Activated CD4-positive, alpha-beta T cell treated with anti-CD3 and anti-CD28 coated beads for 4 hours (primary cell): ENCODE measurements around the gene ULK2.
"Not testable (repeated sequence)": the region's sequence is repeated elsewhere in the genome, so short reads cannot be mapped to it uniquely, and the experiment has no call there.

ENCODE experiments used
- DNase-seq, 2 donors: peaks; one replicate each; pipeline ENCODE4 v3.0.0-alpha.2; 2020

Gene ULK2

DNA sequence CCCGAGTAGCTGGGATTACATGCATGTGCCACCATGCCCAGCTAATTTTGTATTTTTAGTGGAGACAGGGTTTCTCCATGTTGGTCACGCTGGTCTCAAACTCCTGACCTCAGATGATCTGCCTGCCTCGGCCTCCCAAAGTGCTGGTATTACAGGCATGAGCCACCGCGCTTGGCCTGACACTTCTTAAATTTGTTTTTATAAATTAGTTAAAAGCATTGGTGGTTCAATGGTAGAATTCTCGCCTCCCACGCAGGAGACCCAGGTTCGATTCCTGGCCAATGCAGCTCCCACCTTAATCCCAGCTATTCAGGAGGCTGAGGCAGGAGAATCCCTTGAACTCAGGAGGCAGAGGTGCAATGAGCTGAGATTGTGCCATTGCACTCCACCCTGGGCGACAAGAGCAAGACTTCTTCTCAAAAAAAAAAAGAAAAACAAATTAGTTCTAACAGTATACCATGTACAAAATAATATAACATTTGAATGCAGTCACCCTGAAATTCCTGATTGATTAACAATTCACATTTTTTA, 7.0 kb downstream of the ULK2 start:
- not testable (repeated sequence) for DNase-seq

DNA sequence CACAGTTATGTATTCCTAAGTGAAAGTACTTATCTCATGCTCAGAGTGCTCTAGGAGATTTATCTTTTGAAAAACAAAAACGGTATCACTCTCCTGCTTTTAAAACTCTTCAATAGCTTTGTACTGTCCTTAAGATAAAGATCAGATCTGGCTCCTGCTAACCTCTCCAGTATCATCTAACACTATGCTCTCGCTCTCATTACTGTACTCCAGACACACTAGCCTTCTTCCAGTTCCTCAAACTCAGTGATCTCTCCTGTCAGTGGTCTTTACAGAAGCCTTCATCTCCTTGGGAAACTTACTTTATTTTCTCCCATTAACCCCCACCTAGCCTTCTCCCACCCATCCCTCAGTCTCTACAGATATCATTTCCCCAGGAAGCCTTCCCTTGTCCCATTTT, 10.1 kb downstream of the ULK2 start:
- no peak for DNase-seq

- DNase-seq: no peak
Observed at GRCh38 chr17:19833914-19834313, 33.8 kb downstream of the ULK2 start.

- DNase-seq: no peak
Observed at GRCh38 chr17:19830061-19830460, 37.7 kb downstream of the ULK2 start.

DNA sequence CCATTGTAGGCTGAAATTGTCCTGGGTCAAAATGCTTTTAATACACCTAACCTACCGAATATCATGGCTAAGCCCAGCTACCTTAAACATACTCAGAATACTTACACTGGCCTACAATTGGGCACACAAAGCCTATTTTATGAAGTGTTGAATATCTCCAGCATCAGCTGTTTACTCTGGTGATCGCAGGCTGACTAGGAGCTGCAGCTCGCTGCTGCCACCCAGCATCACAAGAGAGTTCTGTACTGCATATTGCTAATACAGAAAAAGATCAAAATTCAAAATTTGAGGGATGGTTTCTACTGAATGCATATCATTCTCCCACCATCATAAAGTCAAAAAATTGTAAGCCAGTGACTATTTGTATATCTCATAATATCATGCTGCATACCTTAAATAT, 55.3 kb downstream of the ULK2 start:
- no peak for DNase-seq

- no peak for DNase-seq
Observed at GRCh38 chr17:19805006-19805405, 62.7 kb downstream of the ULK2 start.

DNA sequence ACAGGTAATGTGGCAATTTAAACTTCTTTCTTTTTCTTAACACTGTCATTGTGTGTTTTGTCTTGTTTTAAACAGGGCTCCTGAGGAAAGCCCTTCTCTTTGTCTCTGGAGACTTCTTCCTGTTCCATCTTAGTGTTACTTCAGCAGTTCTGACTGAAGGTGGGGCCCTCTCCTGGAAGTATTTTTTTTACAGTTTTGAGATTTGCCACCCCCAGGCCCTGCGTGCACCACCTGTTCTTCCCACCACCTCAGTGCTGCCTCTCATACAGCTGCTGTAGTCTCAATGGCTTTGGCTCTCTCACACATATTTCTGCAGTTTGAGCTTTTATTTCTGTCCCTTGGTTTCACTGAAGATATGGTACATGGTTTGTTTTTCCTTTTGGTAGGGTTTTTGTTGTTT, 67.2 kb downstream of the ULK2 start:
- DNase-seq: no peak

GRCh38 chr17:19799796-19800195, 67.9 kb downstream of the ULK2 start:
- no peak for DNase-seq

GRCh38 chr17:19796457-19796856, 71.3 kb downstream of the ULK2 start:
- DNase-seq: no peak

GRCh38 chr17:19791918-19792550, 75.7 kb downstream of the ULK2 start:
- no peak for DNase-seq

- DNase-seq: no peak
Observed at GRCh38 chr17:19787733-19788357, 79.9 kb downstream of the ULK2 start.

DNA sequence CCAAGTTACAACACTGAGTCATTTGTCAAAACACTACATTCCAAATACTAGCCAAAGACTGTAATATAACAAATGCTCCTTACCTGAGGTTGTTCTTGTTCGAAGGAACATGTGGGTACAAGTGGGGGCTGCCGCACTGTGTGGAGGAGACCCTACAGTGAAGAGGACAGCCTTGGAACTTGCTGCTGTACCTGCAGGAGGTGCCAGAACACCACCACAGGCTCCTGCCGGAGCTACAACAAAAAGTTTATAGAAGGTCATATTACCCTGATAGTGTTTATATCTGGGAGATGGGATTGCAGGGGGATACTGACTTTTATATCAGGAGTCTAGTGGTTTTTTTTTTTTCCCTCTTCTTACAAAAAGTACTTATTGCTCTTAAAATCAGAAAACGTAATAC, 81.9 kb downstream of the ULK2 start:
- DNase-seq: no peak

- no peak for DNase-seq
Observed at GRCh38 chr17:19781488-19782458, 86.0 kb downstream of the ULK2 start.

DNA sequence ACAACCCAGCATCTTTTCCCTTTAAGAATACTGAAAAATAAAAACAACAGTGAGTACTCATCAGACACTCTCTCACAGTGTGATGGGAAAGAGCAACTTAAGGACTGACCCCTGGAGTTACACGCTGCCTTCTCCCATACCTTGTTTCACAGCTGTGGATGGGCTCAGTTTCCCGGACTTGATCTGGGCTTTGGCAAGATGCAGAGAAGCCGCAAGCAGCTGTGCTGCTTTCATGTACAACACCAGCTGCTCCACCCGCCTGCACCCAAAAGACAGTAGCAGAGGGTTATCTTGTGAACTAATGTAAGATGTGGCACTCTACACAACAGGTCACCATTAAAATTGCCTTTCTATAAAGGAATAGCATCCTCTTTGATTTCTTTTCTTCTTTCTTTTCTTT, 86.9 kb downstream of the ULK2 start:
- DNase-seq: no peak

DNA sequence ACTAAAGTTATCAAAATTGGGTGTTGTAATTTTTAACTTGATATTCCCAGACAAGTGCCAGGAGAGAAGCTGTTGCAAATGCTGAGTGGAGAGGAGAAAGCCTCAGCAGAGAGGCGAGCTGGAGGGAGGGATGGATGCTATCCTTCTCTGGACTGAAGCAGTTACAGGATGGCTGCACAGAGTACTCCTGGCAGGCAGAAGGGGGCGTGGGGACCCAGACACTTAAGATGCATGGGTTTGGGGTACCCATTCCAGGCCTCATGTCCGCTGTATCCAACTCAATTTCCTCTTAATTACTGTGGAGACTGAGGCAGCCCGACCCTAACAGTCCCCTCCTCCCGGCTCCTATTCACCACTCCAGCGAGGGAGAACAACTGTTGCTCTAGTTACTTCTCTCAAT, 94.2 kb downstream of the ULK2 start:
- DNase-seq: no peak

GRCh38 chr17:19771971-19772630, 95.6 kb downstream of the ULK2 start:
- peak; percentile 22 to 25 for DNase-seq

- DNase-seq: no peak
Observed at GRCh38 chr17:19770985-19771735, 96.6 kb downstream of the ULK2 start.

DNA sequence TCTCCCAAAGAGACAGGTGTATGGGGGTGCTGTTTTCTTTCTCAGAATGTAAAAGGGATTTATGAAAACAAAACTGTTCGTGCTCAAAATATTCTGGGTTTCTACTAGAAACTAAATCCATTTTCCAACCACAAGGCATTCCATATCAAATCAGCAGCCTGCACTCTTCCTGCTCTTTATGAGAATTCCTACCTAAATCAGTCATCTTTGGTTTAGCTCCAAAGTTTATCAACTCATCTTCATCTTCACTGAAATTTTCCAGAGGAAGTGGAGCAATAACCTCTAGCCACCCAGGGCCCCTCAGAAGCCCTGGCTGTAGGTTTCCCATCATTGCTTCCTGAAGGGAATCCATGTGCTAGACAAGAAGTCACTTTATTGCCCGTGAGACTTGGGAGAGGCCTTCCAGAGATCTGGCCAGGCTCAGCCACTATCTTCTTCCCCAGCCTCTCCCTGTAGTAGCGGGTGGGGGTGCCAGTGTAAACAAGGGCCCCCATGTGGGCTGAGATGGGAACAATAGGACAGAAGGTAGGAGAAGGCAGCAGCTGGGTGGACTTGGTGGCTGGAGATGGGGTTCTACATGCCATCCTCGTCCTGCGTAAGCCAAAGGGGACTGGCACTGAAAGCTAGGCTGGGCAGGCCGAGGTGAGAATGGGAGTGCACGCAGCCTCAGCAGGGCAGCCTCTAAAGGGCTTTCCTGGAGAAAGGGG, 97.6 kb downstream of the ULK2 start:
- DNase-seq: no peak

DNA sequence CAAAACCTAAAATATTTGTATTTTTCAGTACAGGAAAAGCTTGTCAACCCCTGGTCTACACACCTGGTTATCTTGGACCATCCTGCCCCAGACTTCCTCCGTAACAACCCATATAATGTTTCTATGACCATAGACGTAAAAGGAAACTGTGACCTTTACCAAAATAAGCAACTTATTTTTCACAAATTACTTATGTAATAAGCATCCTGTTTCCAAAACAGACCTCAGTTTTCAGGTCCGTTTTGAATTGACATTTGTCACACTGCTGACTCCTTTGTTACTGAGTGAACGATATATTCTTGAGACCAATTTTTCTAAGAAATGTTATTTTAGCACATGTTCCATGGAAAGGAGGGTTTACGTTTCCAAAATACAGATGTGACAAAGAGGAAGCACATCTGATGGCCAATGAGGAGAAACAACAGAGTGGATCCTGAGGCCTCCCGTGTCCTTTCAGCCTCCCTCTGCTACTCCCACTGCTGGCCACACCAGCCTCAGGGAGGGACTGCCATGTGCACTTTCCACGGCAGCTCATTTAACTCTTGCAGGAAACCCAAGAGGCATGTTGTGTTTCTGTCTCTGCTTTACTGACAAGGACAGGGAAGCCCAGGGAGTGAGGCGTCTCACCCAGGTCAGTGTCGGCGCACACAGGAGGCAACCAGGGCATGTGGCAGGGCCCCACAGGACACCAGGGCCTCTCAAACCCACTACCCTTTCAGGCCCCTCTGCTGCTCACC, 99.5 kb downstream of the ULK2 start:
- no peak for DNase-seq

- peak; percentile 76 to 82 for DNase-seq
Observed at GRCh38 chr17:19766421-19767270, 101.1 kb downstream of the ULK2 start.
